ENCODE results near the gene DISP3.

- TF ChIP-seq CTCF (IDR thresholded peaks at IDR 0.05) (no peak), POLR2A (IDR thresholded peaks at IDR 0.05) (no peak)
Observed at GRCh38 chr1:11507309-11507708, 28.4 kb downstream of the DISP3 start.
